Dendritic cell treated with granulocyte-macrophage colony-stimulating factor and Interleukin-4, amounts not matched to agents 40 ng/mL and 50 ng/mL, for 4 days (primary cell): ENCODE results near the gene DAZAP1.
A peak's percentile ranks its signal among the peaks of the same experiment; 100 is the strongest.

Experiments
- H3K27ac Mint-ChIP-seq: one replicate; pipeline ENCODE4 v1.8.0; 2022; ENCODE audit warnings: mild to moderate bottlenecking, mixed read lengths
- H3K27me3 Mint-ChIP-seq: one replicate; pipeline ENCODE4 v1.8.0; 2022; ENCODE audit warnings: mild to moderate bottlenecking, mixed read lengths
- H3K36me3 Mint-ChIP-seq: one replicate; pipeline ENCODE4 v1.8.0; 2022; ENCODE audit warnings: low read depth, mixed read lengths
- H3K4me1 Mint-ChIP-seq: one replicate; pipeline ENCODE4 v1.8.0; 2022; ENCODE audit warnings: low read depth, mixed read lengths
- H3K4me3 Mint-ChIP-seq: one replicate; pipeline ENCODE4 v1.8.0; 2022; ENCODE audit warnings: mild to moderate bottlenecking, moderate library complexity, mixed read lengths
- H3K9me3 Mint-ChIP-seq: one replicate; pipeline ENCODE4 v1.8.0; 2022; ENCODE audit warnings: mixed read lengths
- intact Hi-C: fragments of 100-400 bp; cut with micrococcal nuclease; formaldehyde crosslinking; loops from one replicate; pipeline ENCODE4 v1.15.0; 2022

DAZAP1 gene

DNA sequence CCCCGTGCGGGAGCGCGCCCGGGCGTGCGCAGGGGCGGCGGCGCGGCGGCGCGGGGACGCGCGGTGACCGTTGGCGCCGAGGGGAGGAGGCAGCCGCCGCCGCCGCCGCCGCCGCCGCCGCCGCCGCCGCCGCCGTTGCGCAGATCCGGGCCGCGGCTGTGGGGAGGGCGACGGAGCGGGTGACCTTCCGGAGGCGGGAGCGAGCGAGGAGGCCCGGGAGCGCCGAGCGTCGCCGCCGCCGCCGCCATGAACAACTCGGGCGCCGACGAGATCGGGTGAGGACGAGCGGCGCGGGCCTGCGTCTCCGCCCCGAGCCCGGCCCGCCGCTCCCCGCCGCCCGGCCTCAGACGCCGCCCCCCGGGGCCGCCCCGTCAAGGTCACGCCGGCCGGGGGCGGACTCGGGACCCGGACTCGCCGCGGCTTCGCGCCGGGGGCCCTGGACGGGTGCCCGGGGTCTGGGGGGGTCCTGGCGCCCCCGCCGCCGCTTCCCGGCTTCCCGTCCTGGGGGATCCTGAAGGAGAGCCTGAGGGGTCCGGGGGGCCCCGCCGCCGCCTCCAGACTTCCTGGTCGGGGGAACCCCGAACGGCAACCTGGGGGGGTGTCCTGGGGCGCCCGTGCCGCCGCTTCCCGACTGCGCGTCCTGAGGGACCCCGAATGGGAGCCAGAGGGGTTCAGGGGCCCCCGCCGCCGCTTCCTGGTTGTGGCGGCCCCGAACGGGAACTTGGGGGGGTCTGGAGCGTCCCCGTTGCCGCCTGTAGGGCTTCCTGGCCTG is at the start of gene DAZAP1:
Gene DAZAP1 (plus strand): TSS at position 59 of the 772 bp plus-strand sequence. CDS start 188 bp downstream, at position 247.
- H3K27ac Mint-ChIP-seq = peak within 1 kb of the TSS; percentile 81
- intact Hi-C loops = no loop called here
- H3K27me3 Mint-ChIP-seq = peaks cover 14% of the 10 kb centered on the region
- peak within 1 kb of the TSS; percentile 91 for H3K4me3 Mint-ChIP-seq
- H3K4me1 Mint-ChIP-seq = peaks cover 57% of the 10 kb centered on the region
- H3K9me3 Mint-ChIP-seq = no peaks in the 10 kb centered on the region
- H3K36me3 Mint-ChIP-seq = peaks cover 37% of the 10 kb centered on the region

DNA sequence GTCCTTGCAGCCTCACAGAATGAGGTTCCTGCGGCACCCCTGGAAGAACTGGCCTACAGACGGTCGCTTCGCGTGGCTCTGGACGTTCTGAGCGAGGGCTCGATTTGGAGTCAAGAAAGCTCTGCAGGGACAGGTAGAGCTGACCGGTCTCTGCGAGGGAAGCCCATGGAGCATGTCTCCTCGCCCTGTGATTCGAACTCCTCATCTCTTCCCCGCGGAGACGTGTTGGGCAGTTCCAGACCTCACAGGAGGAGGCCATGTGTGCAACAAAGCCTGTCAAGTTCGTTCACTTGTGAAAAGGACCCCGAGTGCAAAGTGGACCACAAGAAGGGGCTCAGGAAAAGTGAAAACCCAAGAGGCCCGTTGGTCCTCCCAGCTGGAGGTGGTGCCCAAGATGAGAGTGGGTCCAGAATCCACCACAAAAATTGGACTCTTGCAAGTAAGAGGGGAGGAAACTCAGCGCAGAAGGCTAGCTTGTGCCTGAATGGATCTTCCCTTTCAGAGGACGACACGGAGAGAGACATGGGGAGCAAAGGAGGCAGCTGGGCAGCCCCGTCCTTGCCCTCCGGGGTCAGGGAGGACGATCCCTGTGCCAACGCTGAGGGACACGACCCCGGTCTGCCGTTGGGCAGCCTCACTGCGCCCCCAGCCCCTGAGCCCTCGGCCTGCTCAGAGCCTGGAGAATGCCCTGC is 47.1 kb upstream of the DAZAP1 start:
- no peaks in the 10 kb centered on the region for H3K9me3 Mint-ChIP-seq
- H3K27ac Mint-ChIP-seq = no peak overlapping the region
- H3K36me3 Mint-ChIP-seq = peaks cover 84% of the 10 kb centered on the region
- intact Hi-C loops = no loop called here
- no peak overlapping the region for H3K4me3 Mint-ChIP-seq
- peaks cover 54% of the 10 kb centered on the region for H3K4me1 Mint-ChIP-seq
- H3K27me3 Mint-ChIP-seq = peaks cover 4% of the 10 kb centered on the region

DNA sequence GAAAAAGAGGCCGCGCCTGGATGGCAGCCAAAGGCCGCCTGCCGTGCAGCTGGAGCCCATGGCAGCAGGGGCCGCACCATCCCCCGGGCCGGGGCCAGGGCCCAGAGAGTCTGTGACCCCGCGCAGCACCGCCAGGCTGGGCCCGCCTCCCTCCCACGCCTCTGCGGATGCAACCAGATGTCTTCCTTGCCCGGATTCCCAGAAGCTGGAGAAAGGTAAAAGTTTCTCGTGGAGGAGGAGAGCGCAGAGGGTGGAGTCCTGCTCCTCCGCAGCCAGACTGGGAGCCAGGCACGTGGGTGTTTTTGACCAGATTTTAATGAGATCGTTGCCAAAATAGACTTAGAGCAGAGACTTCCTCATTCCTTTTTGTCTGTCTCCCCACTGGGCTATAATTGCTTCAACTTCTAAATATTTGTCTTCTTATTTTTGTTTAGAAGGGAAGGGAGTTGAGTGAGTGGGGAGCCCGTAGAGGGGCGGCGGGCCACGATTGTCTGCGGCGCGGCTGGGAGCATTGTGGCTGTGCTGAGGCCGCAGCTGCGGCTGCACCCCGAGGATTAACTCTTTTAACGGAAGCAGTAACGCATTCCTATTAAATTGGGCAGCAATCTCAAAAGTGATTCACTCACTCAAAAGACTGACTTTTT is 46.4 kb upstream of the DAZAP1 start:
- Mint-ChIP-seq H3K4me3 (no peak overlapping the region), H3K27me3 (peaks cover 2% of the 10 kb centered on the region), H3K36me3 (peaks cover 86% of the 10 kb centered on the region), H3K4me1 (peaks cover 47% of the 10 kb centered on the region), H3K27ac (no peak overlapping the region), H3K9me3 (no peaks in the 10 kb centered on the region)
- intact Hi-C loops = no loop called here

DNA sequence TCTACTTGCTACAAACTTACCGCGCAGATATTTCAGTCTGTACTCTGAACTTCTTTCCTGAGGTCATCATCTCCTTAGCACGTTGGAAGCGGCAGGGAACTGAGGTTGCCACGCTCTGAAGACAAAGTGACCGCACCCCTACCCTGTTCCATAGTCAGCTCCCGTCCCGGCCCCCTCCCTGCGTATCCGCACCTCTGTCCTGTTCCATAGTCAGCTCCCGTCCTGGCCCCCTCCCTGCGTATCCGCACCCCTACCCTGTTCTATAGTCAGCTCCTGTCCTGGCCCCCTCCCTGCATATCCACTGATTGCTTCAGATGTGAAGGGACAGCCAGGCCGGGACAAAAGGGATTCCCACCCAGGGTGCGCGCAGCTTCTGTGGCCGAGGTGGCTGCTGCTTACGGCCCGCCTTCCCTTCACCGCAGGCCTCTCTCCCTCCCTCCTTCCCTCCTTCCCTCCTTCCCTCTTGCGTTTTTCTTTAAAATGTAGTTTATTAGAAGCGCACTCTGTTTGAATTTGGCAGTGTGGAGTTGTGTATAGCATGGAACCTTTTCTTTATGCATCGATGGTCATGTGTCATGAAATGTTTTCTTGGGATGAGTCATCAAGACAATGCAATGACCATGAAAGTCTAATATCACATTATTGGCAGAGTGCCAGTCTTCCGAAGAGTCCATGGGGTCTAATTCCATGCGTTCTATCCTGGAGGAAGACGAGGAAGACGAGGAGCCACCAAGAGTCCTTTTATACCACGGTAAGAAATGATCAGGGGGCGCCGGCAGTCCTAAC is 45.6 kb upstream of the DAZAP1 start:
- Mint-ChIP-seq H3K4me1 (peaks cover 46% of the 10 kb centered on the region), H3K27ac (no peak overlapping the region), H3K9me3 (no peaks in the 10 kb centered on the region), H3K36me3 (peaks cover 94% of the 10 kb centered on the region), H3K27me3 (peaks cover 4% of the 10 kb centered on the region), H3K4me3 (no peak overlapping the region)
- intact Hi-C loops = no loop called here

DNA sequence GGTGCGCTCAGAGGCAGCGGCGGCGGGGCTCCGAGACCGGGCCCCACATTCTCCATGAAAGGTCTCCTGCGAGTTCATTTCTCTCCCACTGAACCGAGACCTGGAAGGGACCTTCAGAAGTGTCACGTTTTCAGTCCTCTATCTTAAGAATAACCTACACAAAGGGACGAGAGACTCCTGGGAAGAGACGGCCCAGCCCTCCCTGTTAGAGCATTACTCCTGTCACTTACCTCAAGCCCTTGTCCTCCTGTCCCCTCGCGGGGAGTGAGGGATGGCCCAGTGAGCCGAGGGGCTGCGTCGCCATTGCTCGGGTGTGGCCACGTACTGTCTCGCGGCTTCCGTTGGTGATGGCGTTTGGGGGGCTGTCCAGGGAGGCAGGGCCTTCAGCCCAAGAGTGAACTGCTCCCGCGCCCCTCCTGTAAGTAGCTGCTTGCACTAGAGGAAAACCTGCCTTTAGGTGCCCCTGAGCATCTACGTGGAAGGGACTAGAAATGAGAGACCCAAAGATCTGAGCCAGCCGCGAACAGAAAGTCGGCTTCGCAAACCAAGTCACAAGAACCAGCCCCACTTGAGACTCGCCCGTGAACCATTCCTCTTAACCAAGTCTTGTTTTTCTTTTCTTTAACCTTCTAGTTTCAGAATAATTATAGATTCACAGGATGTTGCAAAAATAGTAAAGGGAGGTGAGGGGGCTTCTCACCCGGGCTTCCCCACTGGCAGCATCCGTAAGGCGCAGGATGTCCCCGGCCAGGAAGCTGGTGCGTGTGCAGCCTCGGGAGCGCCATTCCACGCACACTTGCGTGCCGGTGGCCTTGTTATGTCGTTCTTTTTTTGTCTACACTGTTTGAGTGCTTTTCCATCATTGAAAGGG is 44.8 kb upstream of the DAZAP1 start:
- H3K36me3 Mint-ChIP-seq = peaks cover 91% of the 10 kb centered on the region
- intact Hi-C loops = no loop called here
- H3K9me3 Mint-ChIP-seq = no peaks in the 10 kb centered on the region
- peaks cover 54% of the 10 kb centered on the region for H3K4me1 Mint-ChIP-seq
- peaks cover 4% of the 10 kb centered on the region for H3K27me3 Mint-ChIP-seq
- H3K27ac Mint-ChIP-seq = no peak overlapping the region
- no peak overlapping the region for H3K4me3 Mint-ChIP-seq

DNA sequence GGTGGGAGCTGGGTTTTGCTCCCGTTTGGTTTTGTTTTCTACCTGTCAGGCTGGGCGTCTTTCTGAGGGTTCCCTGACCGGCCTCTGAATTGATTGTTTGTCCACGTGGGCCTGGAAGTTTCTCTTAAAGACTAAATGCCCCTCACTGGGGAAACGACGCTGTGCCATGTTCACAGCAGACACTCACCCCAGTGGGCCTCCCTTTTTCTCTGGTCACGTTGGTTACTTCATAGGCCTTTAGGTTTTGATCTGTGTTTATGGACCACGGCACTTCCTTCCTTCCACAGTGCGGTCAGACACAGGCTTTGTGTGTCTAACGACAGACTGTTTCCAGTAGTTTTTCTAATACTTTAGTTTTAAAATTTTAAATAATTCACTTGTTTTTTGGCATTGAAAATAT is 43.8 kb upstream of the DAZAP1 start:
- Mint-ChIP-seq H3K4me1 (peaks cover 62% of the 10 kb centered on the region), H3K4me3 (peak overlapping the region; percentile 9), H3K9me3 (no peaks in the 10 kb centered on the region), H3K36me3 (peaks cover 91% of the 10 kb centered on the region), H3K27me3 (peaks cover 4% of the 10 kb centered on the region), H3K27ac (peak overlapping the region; percentile 31)
- intact Hi-C loops = no loop called here

DNA sequence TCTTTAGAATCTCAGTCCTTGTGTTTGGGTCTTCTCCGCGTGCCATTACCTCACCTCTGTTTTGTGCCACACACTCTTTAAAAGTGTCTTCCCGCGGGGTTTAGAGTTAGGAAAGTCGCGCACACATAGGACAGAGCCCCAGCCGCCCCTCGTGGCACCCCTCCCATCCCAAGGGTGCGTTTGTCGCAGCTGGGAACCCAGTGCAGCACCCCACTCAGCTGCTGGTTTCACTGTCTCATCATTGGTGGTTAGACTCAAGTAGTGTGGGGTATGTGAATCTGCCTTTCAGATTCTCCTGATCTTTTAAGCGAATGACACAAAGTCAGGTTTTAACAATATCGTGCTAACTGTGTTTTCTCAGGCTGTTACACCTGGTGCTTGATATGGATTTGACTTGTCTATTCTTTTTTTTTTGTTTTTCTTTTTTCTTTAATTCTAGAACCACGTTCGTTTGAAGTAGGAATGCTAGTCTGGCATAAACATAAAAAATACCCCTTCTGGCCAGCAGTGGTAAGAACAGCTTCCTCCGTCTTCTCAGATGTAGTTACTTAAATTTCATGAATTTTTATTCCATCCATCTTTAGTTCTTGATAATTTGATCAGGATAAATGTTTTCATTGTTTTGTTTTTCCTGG is 43.2 kb upstream of the DAZAP1 start:
- no peak overlapping the region for H3K27ac Mint-ChIP-seq
- H3K27me3 Mint-ChIP-seq = peaks cover 4% of the 10 kb centered on the region
- H3K9me3 Mint-ChIP-seq = no peaks in the 10 kb centered on the region
- peaks cover 62% of the 10 kb centered on the region for H3K4me1 Mint-ChIP-seq
- peaks cover 88% of the 10 kb centered on the region for H3K36me3 Mint-ChIP-seq
- H3K4me3 Mint-ChIP-seq = no peak overlapping the region
- intact Hi-C loops = no loop called here

DNA sequence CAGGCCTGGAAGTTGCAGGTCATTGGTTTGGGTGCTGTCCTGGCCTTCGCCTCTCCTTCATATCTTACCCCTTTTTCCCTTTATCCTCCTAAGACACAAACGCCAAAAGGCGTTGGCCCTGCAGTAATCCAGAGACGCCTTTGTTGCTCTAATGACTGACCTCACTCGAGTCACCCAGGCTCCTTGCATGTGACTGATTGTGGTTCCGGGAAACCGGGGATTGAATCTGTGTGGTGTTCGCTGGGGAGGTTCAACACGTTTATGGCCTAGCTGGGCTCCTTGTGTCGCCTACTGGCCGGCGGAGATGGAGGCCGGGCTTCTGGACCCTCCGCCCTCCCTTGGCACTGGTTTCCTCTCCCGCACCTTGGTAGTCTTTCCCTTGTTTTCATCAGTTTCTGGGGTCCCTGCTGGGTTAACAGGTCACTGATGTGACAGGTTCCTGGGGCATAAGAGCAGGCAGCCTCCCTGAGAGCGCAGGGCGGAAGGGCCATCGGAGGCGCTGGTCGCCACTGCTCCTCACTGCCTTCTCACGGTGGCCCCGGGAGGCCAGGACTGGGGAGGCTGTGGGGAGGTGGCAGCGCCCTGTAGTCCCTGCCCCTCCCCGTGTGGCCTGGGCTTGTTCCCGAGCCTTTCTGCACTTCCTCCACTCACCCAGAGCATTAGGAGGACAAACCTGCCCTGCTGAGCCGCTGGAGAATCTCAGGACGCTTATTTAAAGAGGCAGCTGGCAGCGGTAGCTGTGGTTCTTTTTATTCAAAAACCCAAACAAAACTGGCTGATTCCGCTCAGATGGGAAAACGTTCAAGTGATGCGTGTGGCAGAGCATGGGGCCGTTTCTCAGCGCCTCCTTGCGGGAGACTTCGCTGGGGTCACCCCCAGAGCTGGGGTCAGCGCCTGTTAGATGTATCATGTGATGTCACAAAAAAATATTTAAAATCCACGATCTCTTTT is 41.8 kb upstream of the DAZAP1 start:
- peaks cover 4% of the 10 kb centered on the region for H3K27me3 Mint-ChIP-seq
- H3K4me1 Mint-ChIP-seq = peaks cover 55% of the 10 kb centered on the region
- H3K9me3 Mint-ChIP-seq = no peaks in the 10 kb centered on the region
- no peak overlapping the region for H3K4me3 Mint-ChIP-seq
- intact Hi-C loops = no loop called here
- H3K36me3 Mint-ChIP-seq = peaks cover 88% of the 10 kb centered on the region
- H3K27ac Mint-ChIP-seq = no peak overlapping the region

DNA sequence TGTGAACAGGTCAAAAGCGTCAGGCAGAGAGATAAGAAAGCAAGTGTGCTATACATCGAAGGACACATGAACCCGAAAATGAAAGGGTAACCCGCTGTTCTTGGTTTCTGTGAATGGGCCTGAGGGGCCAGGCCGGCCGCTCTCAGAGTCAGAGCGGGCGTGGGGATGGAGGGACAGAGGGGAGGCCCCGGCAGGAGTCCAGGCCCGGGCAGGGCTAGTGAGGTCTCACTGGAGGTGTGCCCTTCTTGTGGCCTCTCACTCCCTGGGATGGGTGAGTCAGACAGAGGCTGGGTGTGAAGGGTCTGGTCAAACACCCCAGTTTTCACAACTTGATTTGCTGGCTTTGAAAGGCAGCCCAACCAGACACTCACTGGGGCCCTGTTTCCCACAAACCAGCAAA is 41.1 kb upstream of the DAZAP1 start:
- peaks cover 4% of the 10 kb centered on the region for H3K27me3 Mint-ChIP-seq
- H3K36me3 Mint-ChIP-seq = peaks cover 88% of the 10 kb centered on the region
- H3K4me3 Mint-ChIP-seq = no peak overlapping the region
- intact Hi-C loops = no loop called here
- H3K27ac Mint-ChIP-seq = no peak overlapping the region
- peaks cover 48% of the 10 kb centered on the region for H3K4me1 Mint-ChIP-seq
- no peaks in the 10 kb centered on the region for H3K9me3 Mint-ChIP-seq

DNA sequence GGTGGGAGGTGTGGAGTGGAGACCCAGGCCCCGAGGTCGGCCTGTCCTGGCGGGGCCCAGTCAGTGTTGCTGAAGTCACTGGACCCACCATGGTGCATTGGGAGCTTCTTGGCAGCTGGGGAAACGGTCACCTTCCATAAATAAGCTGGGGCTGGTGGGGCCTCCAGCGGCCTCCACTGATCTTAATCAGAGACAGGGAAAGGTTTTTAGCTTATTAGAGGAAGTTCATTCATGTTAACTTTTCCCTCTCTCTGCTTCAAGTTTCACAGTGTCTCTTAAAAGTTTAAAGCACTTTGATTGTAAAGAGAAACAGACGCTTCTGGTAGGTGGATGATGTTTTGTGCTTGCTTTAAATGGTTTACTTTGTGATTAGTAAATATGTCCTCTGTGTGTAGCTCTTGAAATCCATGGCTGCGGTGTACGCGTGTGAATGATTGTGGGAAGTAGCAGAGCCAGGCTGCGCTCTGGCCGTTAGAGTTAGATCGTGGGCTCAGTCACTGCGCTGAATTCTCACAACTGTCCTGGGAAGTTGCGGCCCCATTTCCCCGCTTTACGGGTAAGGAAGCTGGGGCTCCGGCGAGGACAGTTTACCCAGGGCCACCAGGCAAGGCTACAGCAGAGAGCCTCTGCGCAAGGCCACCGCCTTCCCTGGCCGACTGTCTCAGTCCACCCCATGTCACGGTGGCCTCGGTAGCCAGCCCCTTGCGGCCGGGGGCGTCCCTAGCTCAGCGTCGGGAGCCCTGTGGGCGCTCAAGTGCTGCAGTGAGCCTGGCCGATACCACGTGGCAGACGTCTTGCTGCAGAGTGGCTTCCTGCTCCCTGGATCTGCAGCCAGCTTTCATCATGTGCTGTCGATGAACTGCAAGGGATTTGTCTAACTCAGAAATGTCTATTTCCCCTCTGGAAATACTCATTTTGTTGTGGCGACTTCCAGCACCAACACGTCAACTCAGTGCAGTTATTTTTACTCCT is 40.2 kb upstream of the DAZAP1 start:
- intact Hi-C loops = no loop called here
- H3K9me3 Mint-ChIP-seq = no peaks in the 10 kb centered on the region

DNA sequence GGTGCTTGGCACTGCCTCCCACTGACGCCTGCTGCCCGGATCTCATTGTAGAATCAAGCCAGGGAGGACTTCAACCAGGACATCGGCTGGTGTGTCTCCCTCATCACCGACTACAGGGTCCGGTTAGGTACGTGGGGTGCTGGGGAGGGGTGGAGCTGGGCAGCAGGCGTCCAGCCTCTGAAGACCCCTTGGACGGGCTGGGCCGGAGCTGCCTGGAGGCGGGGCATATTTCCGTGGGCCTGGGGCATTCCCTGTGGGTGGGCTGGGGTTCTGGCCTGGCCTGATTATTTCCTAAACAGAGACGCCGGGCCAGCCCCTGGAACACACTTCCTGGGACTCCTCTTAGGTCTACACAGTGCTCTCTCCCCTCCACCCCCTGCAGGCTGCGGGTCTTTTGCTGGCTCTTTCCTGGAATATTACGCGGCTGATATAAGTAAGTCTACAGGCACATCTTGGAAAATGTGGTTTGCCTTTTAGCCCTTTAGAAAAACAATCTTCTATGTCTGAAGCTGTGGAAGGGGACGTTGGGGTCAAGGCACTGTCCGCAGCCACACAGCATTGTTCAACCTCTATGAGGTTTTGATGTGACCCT is 38.1 kb upstream of the DAZAP1 start:
- intact Hi-C loops = no loop called here

More for the DNA sequence above, 40.2 kb upstream of the DAZAP1 start:
- Mint-ChIP-seq H3K27me3 (peaks cover 4% of the 10 kb centered on the region), H3K27ac (peak overlapping the region; percentile 11), H3K4me3 (peak overlapping the region; percentile 0), H3K36me3 (peaks cover 88% of the 10 kb centered on the region), H3K4me1 (peaks cover 39% of the 10 kb centered on the region)

More for the DNA sequence above, 38.1 kb upstream of the DAZAP1 start:
- Mint-ChIP-seq H3K4me3 (no peak overlapping the region), H3K4me1 (peaks cover 18% of the 10 kb centered on the region), H3K36me3 (peaks cover 94% of the 10 kb centered on the region), H3K27me3 (peaks cover 2% of the 10 kb centered on the region), H3K27ac (no peak overlapping the region), H3K9me3 (no peaks in the 10 kb centered on the region)
